ENCODE data around the gene RUBCNL.

GRCh38 chr13:46402178-46402577, 15.1 kb upstream of the RUBCNL start:
- TF ChIP-seq, protein P1, sequence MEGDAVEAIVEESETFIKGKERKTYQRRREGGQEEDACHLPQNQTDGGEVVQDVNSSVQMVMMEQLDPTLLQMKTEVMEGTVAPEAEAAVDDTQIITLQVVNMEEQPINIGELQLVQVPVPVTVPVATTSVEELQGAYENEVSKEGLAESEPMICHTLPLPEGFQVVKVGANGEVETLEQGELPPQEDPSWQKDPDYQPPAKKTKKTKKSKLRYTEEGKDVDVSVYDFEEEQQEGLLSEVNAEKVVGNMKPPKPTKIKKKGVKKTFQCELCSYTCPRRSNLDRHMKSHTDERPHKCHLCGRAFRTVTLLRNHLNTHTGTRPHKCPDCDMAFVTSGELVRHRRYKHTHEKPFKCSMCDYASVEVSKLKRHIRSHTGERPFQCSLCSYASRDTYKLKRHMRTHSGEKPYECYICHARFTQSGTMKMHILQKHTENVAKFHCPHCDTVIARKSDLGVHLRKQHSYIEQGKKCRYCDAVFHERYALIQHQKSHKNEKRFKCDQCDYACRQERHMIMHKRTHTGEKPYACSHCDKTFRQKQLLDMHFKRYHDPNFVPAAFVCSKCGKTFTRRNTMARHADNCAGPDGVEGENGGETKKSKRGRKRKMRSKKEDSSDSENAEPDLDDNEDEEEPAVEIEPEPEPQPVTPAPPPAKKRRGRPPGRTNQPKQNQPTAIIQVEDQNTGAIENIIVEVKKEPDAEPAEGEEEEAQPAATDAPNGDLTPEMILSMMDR (IDR thresholded peaks at IDR 0.05; ENCODE audit: low read depth, low read length, poor library complexity, severe bottlenecking): no peak
- no peak for TF ChIP-seq EZH2phosphoT487 (IDR thresholded peaks at IDR 0.05; ENCODE audit: borderline replicate concordance, low read length)
